K562 (cell line): ENCODE results near the gene CLSTN1. TPM values are rescaled to one million over a fixed set of nuclear protein-coding genes. Genes with fewer than 3 reads are reported as not detected.

ENCODE experiments used
- BACH1 ChIP-seq: fragments of 200-800 bp; sonication (Bioruptor generic); IDR thresholded peaks from 2 replicates; pipeline ENCODE4 v1.6.1; 2016; ENCODE audit warnings: missing genetic modification characterization, missing compliant biosample characterization
- EGR1 ChIP-seq: fragments of 450-650 bp; conservative IDR thresholded peaks from 2 replicates; pipeline ENCODE4 v1.6.1; 2017; ENCODE audit warnings: mild to moderate bottlenecking
- EP400 ChIP-seq: fragments of 450-650 bp; IDR thresholded peaks from 2 replicates; pipeline ENCODE4 v1.6.1; 2017; ENCODE audit warnings: antibody characterized with exemption, mild to moderate bottlenecking, moderate library complexity
- FOXJ2 ChIP-seq: fragments of 200-800 bp; sonication (Bioruptor generic); IDR thresholded peaks from 2 replicates; pipeline ENCODE4 v1.6.1; 2016; ENCODE audit warnings: missing genetic modification characterization, missing compliant biosample characterization
- HNRNPK ChIP-seq: fragments of 200-400 bp; formaldehyde crosslinking; IDR thresholded peaks from one replicate; pipeline ENCODE4 v1.6.1; 2018; ENCODE audit warnings: mild to moderate bottlenecking, low read depth, low read length; ENCODE audit not compliant: poor library complexity, severe bottlenecking
- NUFIP1 ChIP-seq: fragments of 450-650 bp; IDR thresholded peaks from 2 replicates; pipeline ENCODE4 v1.6.1; 2018; ENCODE audit not compliant: partially characterized antibody
- SAP30 ChIP-seq: fragments of 200-600 bp; sonication (generic); IDR thresholded peaks from 2 replicates; pipeline ENCODE4 v1.6.1; 2012; ENCODE audit warnings: borderline replicate concordance, low read depth, mild to moderate bottlenecking, moderate library complexity, low read length, control low read depth, inconsistent platforms; ENCODE audit not compliant: insufficient read depth, poor library complexity, severe bottlenecking
- TAL1 ChIP-seq: fragments of 450-650 bp; IDR thresholded peaks from 2 replicates; pipeline ENCODE4 v1.6.1; 2016; ENCODE audit warnings: mild to moderate bottlenecking
- ZNF232 ChIP-seq: sonication (generic); formaldehyde crosslinking; IDR thresholded peaks from 2 replicates; pipeline ENCODE4 v1.8.0; 2022; ENCODE audit warnings: mild to moderate bottlenecking, missing genetic modification reagents
- ZNF592 ChIP-seq: fragments of 450-650 bp; IDR thresholded peaks from 2 replicates; pipeline ENCODE4 v1.6.1; 2017; ENCODE audit warnings: antibody characterized with exemption, mild to moderate bottlenecking
- polyA plus RNA-seq, 8 experiments: library from polyadenylated mRNA; depleted of rRNA in 4 of 8; stranded (reverse) in 5 of 8; unstranded in 3 of 8; fragments of >200 nt; fragmentation: Nextera tagmentation in 2 of 8; fragmentation: Illumina TruSeq in 1 of 8; extraction: Ambion mirVana in 2 of 8; extraction: Trizol in 1 of 8; gene quantifications; 2 replicates each; pipeline versions ENCODE4 v1.2.1 to v1.2.3, GENCODE V29; 2011 to 2014; ENCODE audit warnings: inconsistent platforms in 1 of 8, missing spikeins in 1 of 8
- total RNA-seq, 7 experiments: library from RNA; depleted of rRNA in 6 of 7; stranded (reverse); fragments of >200 nt in 6 of 7; fragmentation: Illumina TruSeq in 2 of 7; extraction: Trizol in 2 of 7; gene quantifications; 2 replicates each; pipeline versions ENCODE4 v1.2.1 to v1.2.3, GENCODE V29; 2011 to 2021; ENCODE audit warnings: low replicate concordance in 1 of 7

The CLSTN1 gene
- total and polyA plus RNA-seq, 9 of the 15 experiments (the other 6 are each of a cell fraction or from before 2014, with no cell fraction given): 1.1 to 32.5 (median 13.3) TPM

DNA sequence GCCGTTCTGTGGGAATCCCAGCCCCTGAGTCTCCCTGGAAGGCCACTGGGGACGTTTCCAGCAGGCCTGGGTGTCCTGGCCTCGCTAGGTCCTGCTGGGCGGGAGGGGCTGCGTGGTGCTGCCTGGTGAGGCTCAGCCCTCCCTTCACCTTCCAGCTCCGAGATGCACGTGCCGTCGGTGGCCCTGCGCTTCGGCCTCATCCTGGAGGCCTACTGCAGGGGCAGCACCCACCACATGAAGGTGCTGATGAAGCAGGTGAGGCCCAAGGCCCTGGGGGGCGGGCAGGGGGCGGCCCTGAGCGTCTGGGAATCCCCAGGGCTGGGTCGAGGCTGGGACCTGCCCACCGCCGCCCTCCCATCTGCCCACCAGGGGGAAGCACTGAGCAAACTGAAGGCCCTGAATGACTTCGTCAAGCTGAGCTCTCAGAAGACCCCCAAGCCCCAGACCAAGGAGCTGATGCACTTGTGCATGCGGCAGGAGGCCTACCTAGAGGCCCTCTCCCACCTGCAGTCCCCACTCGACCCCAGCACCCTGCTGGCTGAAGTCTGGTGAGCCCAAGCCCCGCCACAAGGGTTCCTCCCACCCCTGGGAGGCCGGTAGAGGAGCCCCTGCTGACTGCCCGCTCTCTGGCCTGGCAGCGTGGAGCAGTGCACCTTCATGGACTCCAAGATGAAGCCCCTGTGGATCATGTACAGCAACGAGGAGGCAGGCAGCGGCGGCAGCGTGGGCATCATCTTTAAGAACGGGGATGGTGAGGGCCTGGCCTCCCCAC is 102.0 kb downstream of the CLSTN1 start (continued):
- TF ChIP-seq SAP30 (no peak), EGR1 (peak; percentile 31; the same call in 1 of the 2 replicates), BACH1 (tag) (no peak), HNRNPK (no peak), TAL1 (no peak), FOXJ2 (tag) (no peak), ZNF592 (peak; percentile 57; the same call in 1 of the 2 replicates), NUFIP1 (no peak), EP400 (no peak), ZNF232 (CRISPR knock-in tag) (no peak)
- TF ChIP-seq, all 486 proteins: peak for 23
